H1 (cell line): ENCODE measurements around the gene IFITM10. TPM values are rescaled to one million over a fixed set of nuclear protein-coding genes. Genes with fewer than 3 reads are reported as not detected.

Experiments used
- CTCF ChIA-PET: fragments of 300-600 bp; sonication (Branson Sonifier 250); formaldehyde crosslinking; loops from one replicate; lab custom pipeline; 2021; ENCODE audit not compliant: partially characterized antibody; lab: Charles Lee
- POLR2A ChIA-PET: fragments of 300-600 bp; sonication (Branson Sonifier 250); formaldehyde crosslinking; loops from one replicate; lab custom pipeline; 2021; ENCODE audit warnings: inconsistent platforms; ENCODE audit not compliant: partially characterized antibody; lab: Charles Lee
- DNase-seq, 2 experiments: peaks; one replicate each; pipeline versions ENCODE4 v3.0.0 to v3.0.0-alpha.2; 2010 to 2022; ENCODE audit warnings: low spot score in 2 of 2, low read depth in 1 of 2, mixed read lengths in 1 of 2
- FAIRE-seq: peaks from 2 replicates; lab custom pipeline; 2011; peaks lifted over from hg19 to GRCh38; lab: Jason Lieb, UNC
- H2AFZ ChIP-seq: 2 replicates; pipeline ENCODE4 v1.8.1; 2012; ENCODE audit warnings: low read length, inconsistent platforms
- H2AK5ac ChIP-seq: 2 replicates; pipeline ENCODE4 v1.6.1; 2013; ENCODE audit warnings: low read depth, low read length
- H2BK120ac ChIP-seq: replicated peaks from 2 replicates; pipeline ENCODE3; 2013; ENCODE audit warnings: low read depth, low read length, inconsistent platforms
- H2BK12ac ChIP-seq: 2 replicates; pipeline ENCODE4 v1.6.1; 2013; ENCODE audit warnings: low read depth, low read length
- H2BK15ac ChIP-seq: 2 replicates; pipeline ENCODE4 v1.6.1; 2013; ENCODE audit warnings: low read length
- H2BK20ac ChIP-seq: 2 replicates; pipeline ENCODE4 v1.6.1; 2013; ENCODE audit warnings: low read length
- H2BK5ac ChIP-seq: 2 replicates; pipeline ENCODE4 v1.6.1; 2013; ENCODE audit warnings: low read depth, low read length
- H3K14ac ChIP-seq: 2 replicates; pipeline ENCODE4 v1.6.1; 2013; ENCODE audit warnings: inconsistent platforms; ENCODE audit not compliant: insufficient read length
- H3K18ac ChIP-seq: 2 replicates; pipeline ENCODE4 v1.6.1; 2013; ENCODE audit warnings: low read length; ENCODE audit errors: extremely low read depth
- H3K23ac ChIP-seq: 2 replicates; pipeline ENCODE4 v1.6.1; 2013; ENCODE audit warnings: inconsistent platforms; ENCODE audit not compliant: insufficient read length
- H3K23me2 ChIP-seq: 2 replicates; pipeline ENCODE4 v1.6.1; 2013; ENCODE audit warnings: low read depth, low read length
- H3K27ac ChIP-seq: 2 replicates; pipeline ENCODE4 v1.6.1; 2011; ENCODE audit warnings: low read depth, low read length, inconsistent platforms
- H3K27me3 ChIP-seq, 4 experiments: replicated peaks in 1 of 4; 1 replicate in 1 of 4; 2 replicates in 3 of 4; pipeline versions ENCODE4 v1.6.1 to v1.8.1; 2011 to 2013; ENCODE audit warnings: low read length in 3 of 4, mild to moderate bottlenecking in 3 of 4, inconsistent platforms in 2 of 4, mixed read lengths in 2 of 4, moderate library complexity in 1 of 4; ENCODE audit not compliant: control insufficient read depth in 3 of 4, insufficient read depth in 3 of 4; ENCODE audit errors: extremely low read depth in 1 of 4
- H3K36me3 ChIP-seq, 4 experiments: 2 replicates each; pipeline versions ENCODE4 v1.6.1 to v1.8.1; 2011 to 2013; ENCODE audit warnings: mild to moderate bottlenecking in 4 of 4, low read length in 3 of 4, moderate library complexity in 2 of 4, control low read depth in 1 of 4, inconsistent platforms in 1 of 4; ENCODE audit not compliant: insufficient read depth in 4 of 4, control insufficient read depth in 2 of 4
- H3K4ac ChIP-seq: replicated peaks from 2 replicates; pipeline ENCODE3; 2013; ENCODE audit warnings: low read length, low read depth, mixed read lengths, inconsistent platforms; ENCODE audit not compliant: insufficient read length
- H3K4me1 ChIP-seq, 4 experiments: replicated peaks in 1 of 4; 1 replicate in 1 of 4; 2 replicates in 3 of 4; pipeline versions ENCODE4 v1.6.1 to v1.8.1; 2011 to 2013; ENCODE audit warnings: low read length in 3 of 4, inconsistent platforms in 2 of 4, mixed read lengths in 1 of 4; ENCODE audit not compliant: insufficient read depth in 4 of 4, control insufficient read depth in 3 of 4
- H3K4me2 ChIP-seq, 2 experiments: 2 replicates each; pipeline versions ENCODE4 v1.6.1 to v1.8.1; 2011 to 2013; ENCODE audit warnings: low read depth in 2 of 2, low read length in 2 of 2, control low read depth in 1 of 2, inconsistent platforms in 1 of 2, mild to moderate bottlenecking in 1 of 2; ENCODE audit not compliant: insufficient read depth in 1 of 2
- H3K4me3 ChIP-seq, 4 experiments: fragments of 200-600, 300-600 bp in 1 of 4; sonication (generic), shearing (Covaris generic), sonication (Bioruptor Twin) in 1 of 4; 2 replicates each; pipeline versions ENCODE4 v1.5.1 to v1.8.1; 2011 to 2016; ENCODE audit warnings: low read length in 4 of 4, low read depth in 3 of 4, control low read depth in 2 of 4, inconsistent platforms in 2 of 4, mild to moderate bottlenecking in 2 of 4, mixed read lengths in 1 of 4, moderate library complexity in 1 of 4; ENCODE audit not compliant: insufficient read depth in 2 of 4; ENCODE audit errors: extremely low read depth in 1 of 4
- H3K56ac ChIP-seq: replicated peaks from 2 replicates; pipeline ENCODE3; 2013; ENCODE audit warnings: low read depth, mild to moderate bottlenecking, mixed read lengths, low read length, inconsistent platforms; ENCODE audit not compliant: insufficient read length
- H3K79me1 ChIP-seq: 2 replicates; pipeline ENCODE4 v1.6.1; 2013; ENCODE audit warnings: low read depth, low read length, control low read depth
- H3K79me2 ChIP-seq, 2 experiments: 2 replicates each; pipeline versions ENCODE4 v1.6.1 to v1.8.1; 2012 to 2013; ENCODE audit warnings: low read length in 2 of 2, mild to moderate bottlenecking in 2 of 2, inconsistent platforms in 1 of 2; ENCODE audit not compliant: insufficient read depth in 2 of 2, control insufficient read depth in 1 of 2
- H3K9ac ChIP-seq, 4 experiments: replicated peaks in 1 of 4; 1 replicate in 1 of 4; 2 replicates in 3 of 4; pipeline versions ENCODE4 v1.6.1 to v1.8.1; 2011 to 2013; ENCODE audit warnings: low read depth in 3 of 4, low read length in 3 of 4, control low read depth in 2 of 4, mild to moderate bottlenecking in 2 of 4, moderate library complexity in 2 of 4, inconsistent platforms in 1 of 4; ENCODE audit errors: extremely low read depth in 1 of 4
- H3K9me3 ChIP-seq, 2 experiments: 2 replicates each; pipeline versions ENCODE4 v1.6.1 to v1.8.1; 2012 to 2013; ENCODE audit warnings: mild to moderate bottlenecking in 2 of 2, moderate library complexity in 2 of 2, control low read depth in 1 of 2, inconsistent platforms in 1 of 2, low read depth in 1 of 2, low read length in 1 of 2, mixed read lengths in 1 of 2; ENCODE audit not compliant: insufficient read depth in 2 of 2
- H4K20me1 ChIP-seq, 2 experiments: replicated peaks in 1 of 2; 2 replicates each; pipeline versions ENCODE3 to v1.8.1; 2011 to 2013; ENCODE audit warnings: inconsistent platforms in 2 of 2, low read length in 2 of 2, mild to moderate bottlenecking in 1 of 2; ENCODE audit not compliant: insufficient read depth in 2 of 2, control insufficient read depth in 1 of 2
- H4K5ac ChIP-seq: 2 replicates; pipeline ENCODE4 v1.6.1; 2013; ENCODE audit warnings: low read length, low read depth, mixed read lengths, inconsistent platforms; ENCODE audit not compliant: insufficient read length
- H4K8ac ChIP-seq: 2 replicates; pipeline ENCODE4 v1.8.0; 2013; ENCODE audit warnings: mild to moderate bottlenecking, moderate library complexity, low read length, inconsistent platforms; ENCODE audit not compliant: insufficient read depth; ENCODE audit errors: extremely low read depth
- H4K91ac ChIP-seq: replicated peaks from 2 replicates; pipeline ENCODE3; 2013; ENCODE audit warnings: low read length, mixed read lengths, inconsistent platforms; ENCODE audit not compliant: insufficient read length
- CHD2 ChIP-seq: IDR thresholded peaks from 2 replicates; pipeline ENCODE4 v1.6.1; 2012; ENCODE audit warnings: low read length, improper control_type of control experiment
- CTCF ChIP-seq, 3 experiments: IDR thresholded peaks; 1 replicate in 2 of 3; 2 replicates in 1 of 3; pipeline versions ENCODE4 v1.5.1 to v1.6.1; 2011; ENCODE audit warnings: low read length in 3 of 3, mild to moderate bottlenecking in 3 of 3, inconsistent platforms in 2 of 3, low read depth in 1 of 3, moderate library complexity in 1 of 3; ENCODE audit not compliant: insufficient read depth in 1 of 3; ENCODE audit errors: control extremely low read depth in 1 of 3
- E2F6 ChIP-seq: IDR thresholded peaks from 2 replicates; pipeline ENCODE4 v1.6.1; 2012; ENCODE audit warnings: inconsistent platforms
- JUN ChIP-seq: IDR thresholded peaks from 2 replicates; pipeline ENCODE4 v1.6.1; 2011; ENCODE audit warnings: low read depth, mild to moderate bottlenecking, improper control_type of control experiment, low read length
- NANOG ChIP-seq: IDR thresholded peaks from 2 replicates; pipeline ENCODE4 v1.6.1; 2011; ENCODE audit warnings: low read length, low read depth, mild to moderate bottlenecking, inconsistent platforms; ENCODE audit not compliant: insufficient read depth, poor library complexity, severe bottlenecking
- RAD21 ChIP-seq, 2 experiments: IDR thresholded peaks in 1 of 2; conservative IDR thresholded peaks in 1 of 2; 2 replicates each; pipeline ENCODE4 v1.6.1; 2011; ENCODE audit warnings: low read depth in 2 of 2, low read length in 2 of 2, improper control_type of control experiment in 1 of 2, inconsistent platforms in 1 of 2, mild to moderate bottlenecking in 1 of 2, moderate library complexity in 1 of 2
- SRF ChIP-seq: IDR thresholded peaks from 2 replicates; pipeline ENCODE4 v1.6.1; 2011; ENCODE audit warnings: mild to moderate bottlenecking, low read depth, low read length, moderate library complexity
- TAF1 ChIP-seq: IDR thresholded peaks from 2 replicates; pipeline ENCODE4 v1.6.1; 2011; ENCODE audit warnings: mild to moderate bottlenecking, low read depth, low read length
- WGBS, 2 experiments: shearing (Covaris generic) in 1 of 2; methylation state at CpG; one replicate each; pipeline versions ENCODE4 v1.1.6 to v1.1.7; 2013 to 2015; ENCODE audit warnings: low lambda C conversion rate in 2 of 2, mixed read lengths in 2 of 2, inconsistent platforms in 1 of 2, low coverage in 1 of 2, missing lambda C conversion rate in 1 of 2; ENCODE audit not compliant: insufficient replicate concordance in 2 of 2, insufficient coverage in 1 of 2, insufficient read length in 1 of 2; ENCODE audit errors: extremely low coverage in 1 of 2, missing lambda C conversion rate in 1 of 2; 5-methylcytosine and 5-hydroxymethylcytosine counted together
- polyA plus RNA-seq, 7 experiments: library from polyadenylated mRNA; depleted of rRNA in 3 of 7; stranded (reverse) in 5 of 7; unstranded in 2 of 7; fragments of >200 nt in 5 of 7; fragments of 200-250 nt in 2 of 7; gene quantifications; 1 replicate in 5 of 7; 2 replicates in 1 of 7; 4 replicates in 1 of 7; pipeline versions ENCODE4 v1.2.1 to v1.2.3, GENCODE V29; 2011 to 2013; ENCODE audit warnings: missing spikeins in 2 of 7, mixed read lengths in 2 of 7
- total RNA-seq: library from RNA; stranded (reverse); fragmentation: NEBNext Ultra II Directional; extraction: Animal tissue kit (Norgen Biotek cat#: 25700); gene quantifications from 2 replicates; pipeline ENCODE4 v1.2.1, GENCODE V29; 2021

IFITM10 gene
- total and polyA plus RNA-seq, 2 of the 8 experiments (the other 6 are each of a cell fraction or from before 2014, with no cell fraction given) = 0.08 to 0.22 TPM

GRCh38 chr11:1691026-1691877 lies 59.1 kb downstream of the IFITM10 start:
- Histone ChIP-seq H3K4me2 (no peak overlapping the region), H2BK120ac (no peak overlapping the region), H3K23me2 (no peaks in the 10 kb centered on the region; the same call in 1 of the 2 replicates), H3K4ac (no peak overlapping the region), H3K23ac (no peak overlapping the region), H3K79me2 (no peaks in the 10 kb centered on the region), H2AK5ac (no peak overlapping the region), H2BK12ac (no peak overlapping the region), H4K91ac (no peak overlapping the region), H3K18ac (no peak overlapping the region), H3K9me3 (no peaks in the 10 kb centered on the region), H3K56ac (no peak overlapping the region), H3K36me3 (no peaks in the 10 kb centered on the region), H3K79me1 (no peaks in the 10 kb centered on the region), H2BK5ac (no peak overlapping the region), H3K27ac (no peak overlapping the region), H2BK15ac (no peak overlapping the region), H2AFZ (no peak overlapping the region), H3K4me1 (peaks cover 0 to 10% (median 3%) of the 10 kb centered on the region in 4 experiments; a peak in 3 of 7 replicates), H2BK20ac (no peak overlapping the region), H4K20me1 (no peaks in the 10 kb centered on the region), H3K9ac (no peak overlapping the region), H3K27me3 (peaks cover 0 to 7% (median 0%) of the 10 kb centered on the region in 4 experiments; a peak in 3 of 7 replicates), H3K14ac (no peak overlapping the region), H3K4me3 (no peak overlapping the region), H4K8ac (no peak overlapping the region), H4K5ac (no peak overlapping the region)
- POLR2A ChIA-PET = no interaction called here
- TF ChIP-seq JUN = no peak
- TF ChIP-seq E2F6 = no peak
- TF ChIP-seq CTCF (IDR thresholded peaks at IDR 0.05; ENCODE audit: control extremely low read depth in 1 of 3, insufficient read depth in 1 of 3, low read depth in 1 of 3, low read length in 3 of 3) = peak in 2 of 3 experiments; percentile 22 to 28; a peak in 2 of 4 replicates
- no peak for TF ChIP-seq CHD2
- no peak for TF ChIP-seq TAF1
- no peak for TF ChIP-seq NANOG
- no peak for TF ChIP-seq SRF
- TF ChIP-seq RAD21 (IDR thresholded peaks at IDR 0.05 in 1 of 2, conservative IDR thresholded peaks at IDR 0.05 in 1 of 2; ENCODE audit: low read depth in 2 of 2, low read length in 2 of 2) = no peak
- DNase-seq (no peak), FAIRE-seq (no peak)
- 78% methylated on average over 14 of the region's 16 CpGs; no CpG with 5 or more reads in 1 of the 2 experiments for WGBS, 2 experiments
- CTCF ChIA-PET = interaction anchor here (0.6 to 6.9 kb wide), 20 partner anchors 10 to 495 kb away, joined by 3 to 255 read pairs (median 4); partner anchors contain the start of genes PRR33 and SYT8
